H54 (cell line): ENCODE measurements around the gene DDX24.
A peak's percentile ranks its signal among the peaks of the same experiment; 100 is the strongest.

Source experiments
- DNase-seq: peaks from one replicate; pipeline ENCODE4 v3.0.0; 2011; ENCODE audit warnings: low spot score, mixed read lengths; ENCODE audit not compliant: insufficient read length
- FAIRE-seq: peaks from 3 replicates; lab custom pipeline; 2011; peaks lifted over from hg19 to GRCh38; lab: Jason Lieb, UNC
- POLR2A ChIP-seq: IDR thresholded peaks from 2 replicates; pipeline ENCODE4 v1.6.1; 2011; ENCODE audit warnings: low read depth, mild to moderate bottlenecking, low read length

DDX24 gene

GRCh38 chr14:94031883-94032279 is 49.1 kb downstream of the DDX24 start:
- DNase-seq (no peak), FAIRE-seq (no peak)
- TF ChIP-seq POLR2A = no peak

DNA sequence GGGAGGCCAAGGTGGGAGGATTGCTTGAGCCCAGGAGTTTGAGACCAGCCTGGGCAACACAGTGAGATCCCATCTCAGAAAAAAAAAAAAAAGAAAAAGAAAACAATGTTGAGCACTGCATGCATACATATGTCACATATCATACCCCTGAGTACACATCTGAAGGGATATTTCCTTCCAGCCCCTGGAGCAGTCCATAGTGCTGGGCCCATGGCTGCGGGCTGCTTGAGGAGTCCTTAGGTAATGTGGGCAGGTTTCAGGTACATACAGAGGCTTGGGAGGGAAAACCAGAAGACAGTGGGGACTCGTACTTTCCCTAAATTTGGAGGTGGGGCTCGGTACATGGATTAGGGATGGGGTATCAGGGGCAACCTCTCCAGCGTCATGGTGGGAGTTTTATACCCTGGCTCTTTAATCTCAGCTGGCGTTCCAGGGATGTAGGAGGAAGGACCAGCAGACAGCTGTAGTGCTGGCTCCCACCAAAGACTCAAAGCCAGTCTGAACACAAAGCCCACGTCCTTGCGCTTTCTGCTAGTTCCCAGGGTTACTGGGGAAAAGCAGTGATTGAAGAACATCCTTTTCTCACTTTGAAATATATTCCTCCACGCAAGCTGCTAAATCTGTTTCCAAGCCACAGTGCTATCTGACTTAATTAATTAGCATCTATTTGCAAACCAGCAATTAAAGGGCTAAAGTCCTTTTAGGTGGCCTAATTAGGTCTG is 49.7 kb downstream of the DDX24 start:
- no peak for TF ChIP-seq POLR2A
- FAIRE-seq (no peak), DNase-seq (no peak)

GRCh38 chr14:94030571-94030970 is 50.4 kb downstream of the DDX24 start:
- DNase-seq (no peak), FAIRE-seq (no peak)
- no peak for TF ChIP-seq POLR2A

GRCh38 chr14:94029671-94030203 is 51.3 kb downstream of the DDX24 start:
- DNase-seq = no peak
- TF ChIP-seq POLR2A = no peak
- FAIRE-seq = no peak

- DNase-seq (no peak), FAIRE-seq (no peak)
- no peak for TF ChIP-seq POLR2A
Observed at GRCh38 chr14:94029265-94029664, 51.7 kb downstream of the DDX24 start.

DNA sequence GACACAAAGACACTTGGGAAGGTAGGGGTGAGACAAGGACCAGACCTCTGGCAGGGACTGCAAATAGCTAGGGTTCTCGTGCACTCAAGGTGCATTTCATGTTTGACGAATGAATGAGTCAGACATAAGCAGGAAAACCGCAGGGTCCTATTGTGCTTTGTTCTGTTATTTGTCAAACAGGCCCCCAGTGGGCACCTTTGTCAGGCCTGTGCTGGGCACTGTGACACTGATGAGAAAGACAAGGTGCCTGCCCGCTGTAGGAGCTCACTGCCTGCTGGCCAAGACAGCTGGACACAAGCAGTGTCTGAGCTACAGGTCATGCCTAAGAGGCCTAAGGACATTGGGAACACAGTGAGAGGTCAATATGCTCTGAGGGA is 52.6 kb downstream of the DDX24 start:
- no peak for TF ChIP-seq POLR2A
- FAIRE-seq = peak; percentile 82
- peak; percentile 66 for DNase-seq

GRCh38 chr14:94027566-94028449 is 53.2 kb downstream of the DDX24 start:
- TF ChIP-seq POLR2A = no peak
- DNase-seq = peak; percentile 65
- FAIRE-seq = peak; percentile 27

- DNase-seq = no peak
- TF ChIP-seq POLR2A = no peak
- no peak for FAIRE-seq
Observed at GRCh38 chr14:94026889-94027469, 54.0 kb downstream of the DDX24 start.

DNA sequence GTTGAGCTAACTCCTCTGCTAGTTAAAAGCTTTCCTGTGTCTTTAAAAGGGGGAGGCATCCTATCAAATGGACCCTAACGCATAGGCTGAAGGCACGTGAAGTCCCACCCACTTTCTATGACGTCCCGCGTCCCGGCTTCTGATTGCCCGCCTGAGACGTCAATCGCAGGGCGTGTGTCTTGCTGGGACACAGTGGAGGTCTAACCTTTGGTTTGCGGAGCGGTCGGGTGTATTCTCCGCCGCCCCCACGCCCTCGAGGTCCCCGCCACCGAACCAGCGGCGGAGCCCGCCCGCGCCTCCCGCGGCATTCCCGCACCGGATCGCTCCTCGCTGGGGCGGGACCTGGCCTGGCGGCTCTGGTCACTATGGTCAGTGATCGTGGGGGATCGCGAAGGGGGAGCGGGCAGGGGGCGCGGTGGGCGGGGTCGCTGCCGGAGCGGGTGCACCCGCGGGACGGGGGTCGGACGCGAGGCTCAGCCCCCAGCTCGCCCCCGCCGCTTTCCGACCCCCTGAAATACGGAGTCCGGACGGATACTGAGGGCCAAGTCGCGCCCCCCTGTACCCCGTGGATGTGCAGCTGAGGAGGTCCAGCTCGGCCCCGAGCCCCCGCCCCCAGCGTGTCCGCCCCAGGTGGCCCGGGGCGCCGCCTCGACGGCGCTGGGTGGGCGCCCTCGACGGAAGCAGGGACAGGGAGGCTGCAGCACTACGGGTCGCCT is 54.7 kb downstream of the DDX24 start, which contains the start of gene OTUB2:
Gene OTUB2, plus strand, starts transcription at position 168 of the 716 bp plus-strand sequence. Its CDS starts 198 bp downstream, at position 366.
- FAIRE-seq = peak; percentile 93
- peak; percentile 98 for DNase-seq
- no peak for TF ChIP-seq POLR2A

- TF ChIP-seq POLR2A = no peak
- DNase-seq = no peak
- FAIRE-seq = no peak
Observed at GRCh38 chr14:94025720-94026119, 55.3 kb downstream of the DDX24 start.

GRCh38 chr14:94024549-94024948 is 56.5 kb downstream of the DDX24 start:
- no peak for DNase-seq
- FAIRE-seq = no peak

DNA sequence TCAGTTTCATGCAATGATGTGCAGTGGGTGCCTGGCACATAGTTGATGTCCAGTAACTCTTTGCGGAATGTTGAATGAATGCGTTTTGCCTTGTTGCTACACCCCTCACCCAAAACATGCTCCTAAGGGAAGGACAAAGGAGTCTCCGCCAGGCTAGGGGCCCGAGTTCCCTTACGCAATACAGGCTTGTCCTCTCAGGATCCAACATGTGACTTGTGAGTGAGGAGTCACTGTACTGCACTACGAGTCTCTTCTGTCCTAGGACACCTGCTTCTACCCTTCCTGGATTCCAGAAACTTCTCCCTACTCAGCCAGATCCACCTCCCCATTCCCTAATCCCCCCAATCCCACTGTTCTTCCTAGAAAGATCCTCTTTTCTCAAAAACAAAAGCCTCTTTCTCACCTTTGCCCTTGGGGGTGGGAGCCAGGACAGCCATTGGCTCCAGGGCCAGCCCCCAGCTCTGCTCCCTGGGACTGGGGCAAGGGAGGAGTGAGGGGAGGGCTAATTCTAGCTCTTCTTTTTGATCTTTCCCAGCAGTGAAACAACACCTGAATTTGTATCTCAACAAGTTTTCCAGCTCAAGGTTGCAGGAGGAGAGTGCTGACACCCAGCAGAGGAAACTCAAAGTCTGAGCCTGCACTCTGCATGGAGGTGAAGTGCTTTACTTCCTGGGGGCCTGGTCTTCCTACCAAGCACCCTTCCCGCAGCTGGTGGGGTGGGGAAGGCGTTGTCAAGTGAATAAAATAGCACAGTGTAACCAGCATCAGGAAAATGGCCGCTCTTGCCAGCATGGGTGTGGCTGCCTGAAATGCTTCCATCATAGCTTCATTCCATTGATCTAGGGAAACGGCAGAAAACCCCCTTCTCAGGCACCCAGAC is 58.2 kb downstream of the DDX24 start:
- FAIRE-seq (no peak), DNase-seq (no peak)
- no peak for TF ChIP-seq POLR2A

More at GRCh38 chr14:94024549-94024948, 56.5 kb downstream of the DDX24 start:
- no peak for TF ChIP-seq POLR2A
